Breast epithelium (tissue), 4 donors: ENCODE measurements around the gene CACNA2D1. TPM values are rescaled to one million over a fixed set of nuclear protein-coding genes. Genes with fewer than 3 reads are reported as not detected.
"Not testable (repeated sequence)": the region's sequence is repeated elsewhere in the genome, so short reads cannot be mapped to it uniquely, and the experiment has no call there.

ENCODE experiments used
- DNase-seq, 2 donors: peaks; one replicate each; pipeline ENCODE4 v3.0.0-alpha.2; 2019; ENCODE audit warnings: low spot score in 2 of 2
- H3K27ac ChIP-seq, 2 donors: fragments of 200-600 bp; sonication (generic) in 1 of 2; one replicate each; pipeline ENCODE4 v1.5.1; 2016 to 2019; ENCODE audit warnings: mild to moderate bottlenecking in 1 of 2
- H3K27me3 ChIP-seq, 2 donors: fragments of 200-600 bp; sonication (generic) in 1 of 2; one replicate each; pipeline versions ENCODE4 v1.5.1 to v1.6.0; 2017 to 2019; ENCODE audit warnings: control low read depth in 1 of 2, mild to moderate bottlenecking in 1 of 2
- H3K36me3 ChIP-seq: fragments of 200-600 bp; one replicate; pipeline ENCODE4 v1.5.1; 2019
- H3K4me1 ChIP-seq, 2 donors: fragments of 200-600 bp; sonication (generic); one replicate each; pipeline ENCODE4 v1.5.1; 2016 to 2019; ENCODE audit warnings: control low read depth in 1 of 2
- H3K4me3 ChIP-seq, 3 donors: fragments of 200-600 bp; sonication (generic); 1 replicate in 2 of 3; 2 replicates in 1 of 3; pipeline ENCODE4 v1.5.1; 2016 to 2019; ENCODE audit warnings: mild to moderate bottlenecking in 3 of 3, moderate library complexity in 2 of 3
- H3K9me3 ChIP-seq, 2 donors: fragments of 200-600 bp; sonication (generic) in 1 of 2; one replicate each; pipeline ENCODE4 v1.5.1; 2016 to 2019; ENCODE audit warnings: control low read depth in 1 of 2
- CTCF ChIP-seq, 3 donors: fragments of 450-650 bp; IDR thresholded peaks; one replicate each; pipeline ENCODE4 v1.5.1; 2016 to 2017; ENCODE audit warnings: antibody characterized with exemption in 3 of 3, mild to moderate bottlenecking in 3 of 3, moderate library complexity in 3 of 3
- POLR2A ChIP-seq: fragments of 450-650 bp; IDR thresholded peaks from one replicate; pipeline ENCODE4 v1.6.1; 2016; ENCODE audit warnings: antibody characterized with exemption, mild to moderate bottlenecking, moderate library complexity
- POLR2AphosphoS5 ChIP-seq, 3 donors: sonication (generic); formaldehyde crosslinking; IDR thresholded peaks; one replicate each; pipeline ENCODE4 v1.6.1; 2017; ENCODE audit warnings: antibody characterized with exemption in 3 of 3
- intact Hi-C: fragments of 100-400 bp; cut with DNase I; formaldehyde crosslinking; loops from one replicate; pipeline ENCODE4 v1.15.1; 2023; ENCODE audit warnings: low total_unique reads
- total RNA-seq, 3 donors: library from RNA; depleted of rRNA; stranded (reverse); fragments of >200 nt; gene quantifications; one replicate each; pipeline ENCODE4 v1.1.0, GENCODE V29; 2016

The CACNA2D1 gene
- total RNA-seq, 3 donors from 2014 or later, result 10.2 to 79.4 (median 16.0) TPM

GRCh38 chr7:82438521-82438920 is 5.1 kb downstream of the CACNA2D1 start:
- intact Hi-C loops, result no loop called here
- H3K9me3 ChIP-seq, result no peaks in the 10 kb centered on the region
- H3K27me3 ChIP-seq, result no peaks in the 10 kb centered on the region
- TF ChIP-seq CTCF (IDR thresholded peaks at IDR 0.05) (no peak), POLR2A (no peak), POLR2AphosphoS5 (IDR thresholded peaks at IDR 0.05) (no peak)
- DNase-seq, result no peak
- no peak overlapping the region for H3K4me3 ChIP-seq
- H3K4me1 ChIP-seq, result no peaks in the 10 kb centered on the region
- no peak overlapping the region for H3K27ac ChIP-seq
- H3K36me3 ChIP-seq, result no peaks in the 10 kb centered on the region

- TF ChIP-seq POLR2A (no peak), POLR2AphosphoS5 (IDR thresholded peaks at IDR 0.05) (no peak), CTCF (IDR thresholded peaks at IDR 0.05) (no peak)
- Histone ChIP-seq H3K27ac (no peak overlapping the region), H3K4me1 (no peaks in the 10 kb centered on the region), H3K36me3 (no peaks in the 10 kb centered on the region), H3K4me3 (no peak overlapping the region), H3K9me3 (no peaks in the 10 kb centered on the region), H3K27me3 (no peaks in the 10 kb centered on the region)
- intact Hi-C loops, result no loop called here
- DNase-seq, result no peak
Observed at GRCh38 chr7:82435769-82436168, 7.8 kb downstream of the CACNA2D1 start.

GRCh38 chr7:82434275-82435022 is 9.1 kb downstream of the CACNA2D1 start:
- H3K27ac ChIP-seq, result no peak overlapping the region
- intact Hi-C loops, result no loop called here
- no peak for DNase-seq
- no peak overlapping the region for H3K4me3 ChIP-seq
- no peaks in the 10 kb centered on the region for H3K27me3 ChIP-seq
- H3K9me3 ChIP-seq, result no peaks in the 10 kb centered on the region
- H3K4me1 ChIP-seq, result no peaks in the 10 kb centered on the region
- TF ChIP-seq CTCF (IDR thresholded peaks at IDR 0.05), result no peak
- TF ChIP-seq POLR2A, result no peak
- no peak for TF ChIP-seq POLR2AphosphoS5 (IDR thresholded peaks at IDR 0.05)
- no peaks in the 10 kb centered on the region for H3K36me3 ChIP-seq

- Histone ChIP-seq H3K27ac (no peak overlapping the region), H3K4me3 (no peak overlapping the region), H3K4me1 (no peaks in the 10 kb centered on the region), H3K27me3 (no peaks in the 10 kb centered on the region), H3K9me3 (no peaks in the 10 kb centered on the region), H3K36me3 (no peaks in the 10 kb centered on the region)
- DNase-seq, result no peak
- intact Hi-C loops, result no loop called here
- TF ChIP-seq CTCF (IDR thresholded peaks at IDR 0.05) (no peak), POLR2AphosphoS5 (IDR thresholded peaks at IDR 0.05) (no peak), POLR2A (no peak)
Observed at GRCh38 chr7:82433507-82433906, 10.1 kb downstream of the CACNA2D1 start.

- intact Hi-C loops, H3K4me1 ChIP-seq, H3K9me3 ChIP-seq, H3K36me3 ChIP-seq, DNase-seq, H3K4me3 ChIP-seq, H3K27ac ChIP-seq, H3K27me3 ChIP-seq: not testable (repeated sequence)
Observed at GRCh38 chr7:82432743-82433142, 10.8 kb downstream of the CACNA2D1 start.
